Measurements from ENCODE around the gene JOSD2.
"Not testable (repeated sequence)": the region's sequence is repeated elsewhere in the genome, so short reads cannot be mapped to it uniquely, and the experiment has no call there.

The JOSD2 gene

GRCh38 chr19:50546527-50547221 lies 35.7 kb upstream of the JOSD2 start:
- no peak for DNase-seq

- no peak for DNase-seq
These were observed 32.0 kb upstream of the JOSD2 start for GRCh38 chr19:50542943-50543342.

GRCh38 chr19:50537769-50538230 lies 26.8 kb upstream of the JOSD2 start:
- DNase-seq, result peak; percentile 64

GRCh38 chr19:50537306-50537685 lies 26.3 kb upstream of the JOSD2 start:
- no peak for DNase-seq

- DNase-seq, result no peak
These were observed 25.8 kb upstream of the JOSD2 start for GRCh38 chr19:50536662-50537305.

GRCh38 chr19:50535672-50536187 lies 24.7 kb upstream of the JOSD2 start:
- DNase-seq, result no peak

GRCh38 chr19:50534478-50534877 lies 23.5 kb upstream of the JOSD2 start:
- DNase-seq, result no peak

GRCh38 chr19:50532952-50533351 lies 22.0 kb upstream of the JOSD2 start:
- no peak for DNase-seq

GRCh38 chr19:50531171-50531612 lies 20.2 kb upstream of the JOSD2 start:
- no peak for DNase-seq

- not testable (repeated sequence) for DNase-seq
These were observed 17.1 kb upstream of the JOSD2 start for GRCh38 chr19:50528052-50528451.

- DNase-seq, result no peak
These were observed 11.9 kb upstream of the JOSD2 start for GRCh38 chr19:50522881-50523280.

GRCh38 chr19:50520822-50521465 lies 10.0 kb upstream of the JOSD2 start:
- DNase-seq, result no peak

- no peak for DNase-seq
These were observed 8.1 kb upstream of the JOSD2 start for GRCh38 chr19:50519006-50519575.

- DNase-seq, result no peak
These were observed 7.4 kb upstream of the JOSD2 start for GRCh38 chr19:50518091-50519005.

- no peak for DNase-seq
These were observed 6.7 kb upstream of the JOSD2 start for GRCh38 chr19:50517704-50518075.

- no peak for DNase-seq
These were observed 6.1 kb upstream of the JOSD2 start for GRCh38 chr19:50516964-50517703.

- no peak for DNase-seq
These were observed 5.5 kb upstream of the JOSD2 start for GRCh38 chr19:50516456-50516855.

GRCh38 chr19:50515168-50515561 lies 4.2 kb upstream of the JOSD2 start:
- DNase-seq, result no peak

GRCh38 chr19:50514346-50515167 lies 3.6 kb upstream of the JOSD2 start:
- DNase-seq, result no peak

- no peak for DNase-seq
These were observed 2.9 kb upstream of the JOSD2 start, which contains the start of gene ASPDH for GRCh38 chr19:50513746-50514345. ASPDH (minus strand) TSS chr19:50513913; CDS start chr19:50513823, 90 bp downstream.

All from NCI-H748 treated with DMSO at 0.1 percent for 48 hours (cell line).